ENCODE measurements around the gene DAPK2. TPM values are rescaled to one million over a fixed set of nuclear protein-coding genes. Genes with fewer than 3 reads are reported as not detected.

DAPK2 gene
- total RNA-seq, 1 donor from 2014 or later: 4.3 TPM

- Mint-ChIP-seq H3K27me3 (no peaks in the 10 kb centered on the region), H3K36me3 (ENCODE audit: low read depth) (no peaks in the 10 kb centered on the region), H3K27ac (no peak overlapping the region), H3K4me1 (peaks cover 27% of the 10 kb centered on the region), H3K4me3 (no peak overlapping the region), H3K9me3 (no peaks in the 10 kb centered on the region)
- DNase-seq: no peak
- intact Hi-C loops (cut with micrococcal nuclease): no loop called here
Measured at GRCh38 chr15:63857461-63857856, 188.8 kb downstream of the DAPK2 start.

Other genes starting within 250 kb of the DAPK2 start
- gene HERC1, start 212.5 kb downstream of the DAPK2 start, total RNA-seq: 69.8 and 78.3 TPM in 2 replicates
- gene CIAO2A, start 47.4 kb upstream of the DAPK2 start, total RNA-seq: 72.3 and 73.0 TPM in 2 replicates
- gene SNX1, start 49.5 kb upstream of the DAPK2 start, total RNA-seq: 117 and 129 TPM in 2 replicates
- gene SNX22, start 105.2 kb upstream of the DAPK2 start, total RNA-seq: 0.96 and 1.1 TPM in 2 replicates
- gene PPIB, start 116.5 kb upstream of the DAPK2 start, total RNA-seq: 384 and 397 TPM in 2 replicates

Data from activated CD4-positive, alpha-beta T cell treated with anti-CD3 and anti-CD28 coated beads, Interleukin-2, amount 10 ng/mL, durations not matched to agents 24 days and 14 days (primary cell).